K562 (cell line): Measurements from ENCODE around the gene HOXB3. TPM values are rescaled to one million over a fixed set of nuclear protein-coding genes. Genes with fewer than 3 reads are reported as not detected.

Source experiments
- CCNT2 ChIP-seq: IDR thresholded peaks from 2 replicates; pipeline ENCODE4 v1.6.1; 2011; ENCODE audit warnings: borderline replicate concordance, low read depth, mild to moderate bottlenecking, moderate library complexity, mixed read lengths, low read length; ENCODE audit not compliant: insufficient read length; ENCODE audit errors: extremely low read depth
- DMBX1 ChIP-seq: fragments of 250-450 bp; sonication (Bioruptor Pico); IDR thresholded peaks from 2 replicates; pipeline ENCODE4 v1.8.0; 2022; ENCODE audit warnings: inconsistent platforms, mild to moderate bottlenecking, moderate library complexity, borderline replicate concordance
- PTRF ChIP-seq: fragments of 450-650 bp; IDR thresholded peaks from 2 replicates; pipeline ENCODE4 v1.6.1; 2016; ENCODE audit warnings: mild to moderate bottlenecking, missing genetic modification characterization, missing compliant biosample characterization
- SAP30 ChIP-seq: fragments of 200-600 bp; sonication (generic); IDR thresholded peaks from 2 replicates; pipeline ENCODE4 v1.6.1; 2012; ENCODE audit warnings: borderline replicate concordance, low read depth, mild to moderate bottlenecking, moderate library complexity, low read length, control low read depth, inconsistent platforms; ENCODE audit not compliant: insufficient read depth, poor library complexity, severe bottlenecking
- TAF1 ChIP-seq: IDR thresholded peaks from 2 replicates; pipeline ENCODE4 v1.6.1; 2011; ENCODE audit warnings: mild to moderate bottlenecking, low read length, moderate library complexity; ENCODE audit not compliant: insufficient read depth, control insufficient read depth, severe bottlenecking; ENCODE audit errors: extremely low read depth
- polyA plus RNA-seq, 8 experiments: library from polyadenylated mRNA; depleted of rRNA in 4 of 8; stranded (reverse) in 5 of 8; unstranded in 3 of 8; fragments of >200 nt; fragmentation: Nextera tagmentation in 2 of 8; fragmentation: Illumina TruSeq in 1 of 8; extraction: Ambion mirVana in 2 of 8; extraction: Trizol in 1 of 8; gene quantifications; 2 replicates each; pipeline versions ENCODE4 v1.2.1 to v1.2.3, GENCODE V29; 2011 to 2014; ENCODE audit warnings: inconsistent platforms in 1 of 8, missing spikeins in 1 of 8
- total RNA-seq, 7 experiments: library from RNA; depleted of rRNA in 6 of 7; stranded (reverse); fragments of >200 nt in 6 of 7; fragmentation: Illumina TruSeq in 2 of 7; extraction: Trizol in 2 of 7; gene quantifications; 2 replicates each; pipeline versions ENCODE4 v1.2.1 to v1.2.3, GENCODE V29; 2011 to 2021; ENCODE audit warnings: low replicate concordance in 1 of 7
- TF ChIP-seq, protein P1 (sequence below), 2 experiments: fragments of 450-650 bp; IDR thresholded peaks; 2 replicates each; pipeline ENCODE4 v1.6.1; 2016; ENCODE audit warnings: mild to moderate bottlenecking in 2 of 2, borderline replicate concordance in 1 of 2, low read depth in 1 of 2, moderate library complexity in 1 of 2
- TF ChIP-seq, protein P2 (sequence below), 2 experiments: fragments of 450-650 bp; conservative IDR thresholded peaks; 2 replicates each; pipeline ENCODE4 v1.6.1; 2017; ENCODE audit warnings: mild to moderate bottlenecking in 2 of 2, moderate library complexity in 2 of 2
- TF ChIP-seq, protein P3 (sequence below): fragments of 450-650 bp; formaldehyde crosslinking; IDR thresholded peaks from 2 replicates; pipeline ENCODE4 v1.4.0; 2020; ENCODE audit warnings: mild to moderate bottlenecking, moderate library complexity
- TF ChIP-seq, protein P4 (sequence below): fragments of 450-650 bp; IDR thresholded peaks from 2 replicates; pipeline ENCODE4 v1.6.1; 2016

The HOXB3 gene
- total and polyA plus RNA-seq, 9 of the 15 experiments (the other 6 are each of a cell fraction or from before 2014, with no cell fraction given): 2.4 to 41.3 (median 20.2) TPM

- TF ChIP-seq, protein P1, sequence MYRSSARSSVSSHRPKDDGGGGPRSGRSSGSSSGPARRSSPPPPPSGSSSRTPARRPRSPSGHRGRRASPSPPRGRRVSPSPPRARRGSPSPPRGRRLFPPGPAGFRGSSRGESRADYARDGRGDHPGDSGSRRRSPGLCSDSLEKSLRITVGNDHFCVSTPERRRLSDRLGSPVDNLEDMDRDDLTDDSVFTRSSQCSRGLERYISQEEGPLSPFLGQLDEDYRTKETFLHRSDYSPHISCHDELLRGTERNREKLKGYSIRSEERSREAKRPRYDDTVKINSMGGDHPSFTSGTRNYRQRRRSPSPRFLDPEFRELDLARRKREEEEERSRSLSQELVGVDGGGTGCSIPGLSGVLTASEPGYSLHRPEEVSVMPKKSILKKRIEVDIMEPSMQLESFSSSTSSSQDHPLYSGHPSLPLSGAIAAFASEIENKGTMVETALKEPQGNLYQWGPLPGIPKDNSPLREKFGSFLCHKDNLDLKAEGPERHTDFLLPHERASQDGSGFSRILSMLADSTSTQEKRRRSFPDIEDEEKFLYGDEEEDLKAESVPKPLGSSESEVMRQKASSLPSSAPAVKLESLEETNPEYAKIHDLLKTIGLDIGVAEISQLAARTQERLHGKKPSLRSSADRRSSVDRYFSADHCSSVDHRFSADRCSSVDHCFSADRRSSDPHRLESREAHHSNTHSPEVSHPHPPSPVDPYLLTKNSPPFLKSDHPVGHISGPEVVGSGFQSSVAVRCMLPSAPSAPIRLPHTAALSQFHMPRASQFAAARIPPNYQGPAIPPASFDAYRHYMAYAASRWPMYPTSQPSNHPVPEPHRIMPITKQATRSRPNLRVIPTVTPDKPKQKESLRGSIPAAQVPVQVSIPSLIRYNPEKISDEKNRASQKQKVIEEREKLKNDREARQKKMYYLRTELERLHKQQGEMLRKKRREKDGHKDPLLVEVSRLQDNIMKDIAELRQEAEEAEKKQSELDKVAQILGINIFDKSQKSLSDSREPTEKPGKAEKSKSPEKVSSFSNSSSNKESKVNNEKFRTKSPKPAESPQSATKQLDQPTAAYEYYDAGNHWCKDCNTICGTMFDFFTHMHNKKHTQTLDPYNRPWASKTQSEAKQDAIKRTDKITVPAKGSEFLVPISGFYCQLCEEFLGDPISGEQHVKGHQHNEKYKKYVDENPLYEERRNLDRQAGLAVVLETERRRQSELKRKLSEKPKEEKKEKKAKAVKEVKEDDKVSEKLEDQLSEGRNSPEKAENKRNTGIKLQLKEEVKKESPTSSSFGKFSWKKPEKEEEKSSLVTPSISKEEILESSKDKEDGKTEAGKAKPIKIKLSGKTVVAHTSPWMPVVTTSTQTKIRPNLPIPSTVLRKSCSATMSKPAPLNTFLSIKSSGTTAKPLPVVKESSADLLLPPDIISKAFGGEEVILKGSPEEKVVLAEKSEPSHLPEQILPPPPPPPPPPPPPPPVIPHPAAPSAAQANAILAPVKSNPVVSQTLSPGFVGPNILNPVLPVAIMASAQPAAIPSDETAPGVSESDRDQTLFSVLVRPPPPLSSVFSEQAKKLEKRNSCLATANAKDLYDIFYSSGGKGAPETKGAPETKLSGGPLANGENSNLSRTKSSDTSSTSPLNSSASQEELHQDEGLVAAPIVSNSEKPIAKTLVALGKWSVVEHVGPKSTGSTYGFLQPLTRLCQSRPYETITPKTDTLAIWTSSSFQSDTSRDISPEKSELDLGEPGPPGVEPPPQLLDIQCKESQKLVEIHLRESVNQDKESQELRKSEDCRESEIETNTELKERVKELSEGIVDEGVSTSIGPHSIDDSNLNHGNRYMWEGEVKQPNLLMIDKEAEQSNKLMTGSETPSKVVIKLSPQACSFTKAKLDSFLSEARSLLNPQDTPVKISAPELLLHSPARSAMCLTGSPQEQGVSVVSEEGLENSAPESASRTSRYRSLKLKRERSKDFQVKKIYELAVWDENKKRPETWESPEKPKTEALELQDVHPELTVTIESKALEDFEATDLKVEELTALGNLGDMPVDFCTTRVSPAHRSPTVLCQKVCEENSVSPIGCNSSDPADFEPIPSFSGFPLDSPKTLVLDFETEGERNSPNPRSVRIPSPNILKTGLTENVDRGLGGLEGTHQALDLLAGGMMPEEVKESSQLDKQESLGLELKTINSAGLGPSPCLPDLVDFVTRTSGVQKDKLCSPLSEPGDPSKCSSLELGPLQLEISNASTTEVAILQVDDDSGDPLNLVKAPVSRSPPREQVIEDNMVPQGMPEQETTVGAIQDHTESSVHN (IDR thresholded peaks at IDR 0.05; ENCODE audit: borderline replicate concordance in 1 of 2, low read depth in 1 of 2): no peak
- TF ChIP-seq, protein P2, sequence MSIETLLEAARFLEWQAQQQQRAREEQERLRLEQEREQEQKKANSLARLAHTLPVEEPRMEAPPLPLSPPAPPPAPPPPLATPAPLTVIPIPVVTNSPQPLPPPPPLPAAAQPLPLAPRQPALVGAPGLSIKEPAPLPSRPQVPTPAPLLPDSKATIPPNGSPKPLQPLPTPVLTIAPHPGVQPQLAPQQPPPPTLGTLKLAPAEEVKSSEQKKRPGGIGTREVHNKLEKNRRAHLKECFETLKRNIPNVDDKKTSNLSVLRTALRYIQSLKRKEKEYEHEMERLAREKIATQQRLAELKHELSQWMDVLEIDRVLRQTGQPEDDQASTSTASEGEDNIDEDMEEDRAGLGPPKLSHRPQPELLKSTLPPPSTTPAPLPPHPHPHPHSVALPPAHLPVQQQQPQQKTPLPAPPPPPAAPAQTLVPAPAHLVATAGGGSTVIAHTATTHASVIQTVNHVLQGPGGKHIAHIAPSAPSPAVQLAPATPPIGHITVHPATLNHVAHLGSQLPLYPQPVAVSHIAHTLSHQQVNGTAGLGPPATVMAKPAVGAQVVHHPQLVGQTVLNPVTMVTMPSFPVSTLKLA (conservative IDR thresholded peaks at IDR 0.05): no peak
- TF ChIP-seq DMBX1 (CRISPR knock-in tag) (0 out of 2 replicates have a peak, but pooled peaks have one; percentile 16), TAF1 (peak; percentile 56), SAP30 (peak; percentile 77), PTRF (tag) (no peak), CCNT2 (peak; percentile 73)
- TF ChIP-seq, protein P3, sequence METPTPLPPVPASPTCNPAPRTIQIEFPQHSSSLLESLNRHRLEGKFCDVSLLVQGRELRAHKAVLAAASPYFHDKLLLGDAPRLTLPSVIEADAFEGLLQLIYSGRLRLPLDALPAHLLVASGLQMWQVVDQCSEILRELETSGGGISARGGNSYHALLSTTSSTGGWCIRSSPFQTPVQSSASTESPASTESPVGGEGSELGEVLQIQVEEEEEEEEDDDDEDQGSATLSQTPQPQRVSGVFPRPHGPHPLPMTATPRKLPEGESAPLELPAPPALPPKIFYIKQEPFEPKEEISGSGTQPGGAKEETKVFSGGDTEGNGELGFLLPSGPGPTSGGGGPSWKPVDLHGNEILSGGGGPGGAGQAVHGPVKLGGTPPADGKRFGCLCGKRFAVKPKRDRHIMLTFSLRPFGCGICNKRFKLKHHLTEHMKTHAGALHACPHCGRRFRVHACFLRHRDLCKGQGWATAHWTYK (CRISPR knock-in tag): no peak
- TF ChIP-seq, protein P4, sequence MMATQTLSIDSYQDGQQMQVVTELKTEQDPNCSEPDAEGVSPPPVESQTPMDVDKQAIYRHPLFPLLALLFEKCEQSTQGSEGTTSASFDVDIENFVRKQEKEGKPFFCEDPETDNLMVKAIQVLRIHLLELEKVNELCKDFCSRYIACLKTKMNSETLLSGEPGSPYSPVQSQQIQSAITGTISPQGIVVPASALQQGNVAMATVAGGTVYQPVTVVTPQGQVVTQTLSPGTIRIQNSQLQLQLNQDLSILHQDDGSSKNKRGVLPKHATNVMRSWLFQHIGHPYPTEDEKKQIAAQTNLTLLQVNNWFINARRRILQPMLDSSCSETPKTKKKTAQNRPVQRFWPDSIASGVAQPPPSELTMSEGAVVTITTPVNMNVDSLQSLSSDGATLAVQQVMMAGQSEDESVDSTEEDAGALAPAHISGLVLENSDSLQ: no peak
- TF ChIP-seq, all 486 proteins: peak for 49
Observed at GRCh38 chr17:48543107-48543853, 46.8 kb downstream of the HOXB3 start (continued).
